Epithelial cell of proximal tubule (primary cell): Measurements from ENCODE around the gene PRR20G. TPM values are rescaled to one million over a fixed set of nuclear protein-coding genes. Genes with fewer than 3 reads are reported as not detected.
"Not testable (repeated sequence)": the region's sequence is repeated elsewhere in the genome, so short reads cannot be mapped to it uniquely, and the experiment has no call there.

Experiments used
- DNase-seq: peaks from one replicate; pipeline ENCODE4 v3.0.0-alpha.2; 2011; ENCODE audit warnings: low read depth
- H3K4me3 ChIP-seq: 2 replicates; pipeline ENCODE4 v1.5.1; 2011; ENCODE audit warnings: low read depth, mild to moderate bottlenecking, low read length
- total RNA-seq: library from RNA; depleted of rRNA; stranded (reverse); fragments of >200 nt; gene quantifications from 2 replicates; pipeline ENCODE4 v1.2.3, GENCODE V29; 2015
- TF ChIP-seq, protein P1 (sequence below): conservative IDR thresholded peaks from 2 replicates; pipeline ENCODE4 v1.5.1; 2012; ENCODE audit warnings: low read depth, mild to moderate bottlenecking, low read length

The PRR20G gene
- total RNA-seq, 1 donor from 2014 or later = not detected

DNA sequence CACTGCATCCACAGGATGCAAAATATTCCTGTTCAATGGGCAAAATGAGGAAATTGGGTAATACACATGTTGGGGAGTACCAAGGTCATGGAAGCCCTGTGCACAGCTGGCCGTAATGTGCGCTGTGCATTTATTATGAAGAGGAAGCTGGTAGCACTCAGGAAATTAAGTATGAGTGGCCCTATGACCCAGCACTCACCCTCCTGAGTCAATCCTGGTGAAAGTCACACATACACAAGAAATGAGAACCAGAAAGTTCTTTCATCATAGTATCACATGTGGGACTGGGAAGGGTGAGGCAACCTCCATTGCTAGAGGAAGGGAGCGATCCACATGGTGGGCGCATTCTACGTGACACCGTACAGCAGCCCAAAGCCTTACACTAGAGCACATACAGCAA is 11.4 kb upstream of the PRR20G start:
- TF ChIP-seq, protein P1, sequence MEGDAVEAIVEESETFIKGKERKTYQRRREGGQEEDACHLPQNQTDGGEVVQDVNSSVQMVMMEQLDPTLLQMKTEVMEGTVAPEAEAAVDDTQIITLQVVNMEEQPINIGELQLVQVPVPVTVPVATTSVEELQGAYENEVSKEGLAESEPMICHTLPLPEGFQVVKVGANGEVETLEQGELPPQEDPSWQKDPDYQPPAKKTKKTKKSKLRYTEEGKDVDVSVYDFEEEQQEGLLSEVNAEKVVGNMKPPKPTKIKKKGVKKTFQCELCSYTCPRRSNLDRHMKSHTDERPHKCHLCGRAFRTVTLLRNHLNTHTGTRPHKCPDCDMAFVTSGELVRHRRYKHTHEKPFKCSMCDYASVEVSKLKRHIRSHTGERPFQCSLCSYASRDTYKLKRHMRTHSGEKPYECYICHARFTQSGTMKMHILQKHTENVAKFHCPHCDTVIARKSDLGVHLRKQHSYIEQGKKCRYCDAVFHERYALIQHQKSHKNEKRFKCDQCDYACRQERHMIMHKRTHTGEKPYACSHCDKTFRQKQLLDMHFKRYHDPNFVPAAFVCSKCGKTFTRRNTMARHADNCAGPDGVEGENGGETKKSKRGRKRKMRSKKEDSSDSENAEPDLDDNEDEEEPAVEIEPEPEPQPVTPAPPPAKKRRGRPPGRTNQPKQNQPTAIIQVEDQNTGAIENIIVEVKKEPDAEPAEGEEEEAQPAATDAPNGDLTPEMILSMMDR = no peak
- no peak overlapping the region for H3K4me3 ChIP-seq
- DNase-seq = no peak

DNA sequence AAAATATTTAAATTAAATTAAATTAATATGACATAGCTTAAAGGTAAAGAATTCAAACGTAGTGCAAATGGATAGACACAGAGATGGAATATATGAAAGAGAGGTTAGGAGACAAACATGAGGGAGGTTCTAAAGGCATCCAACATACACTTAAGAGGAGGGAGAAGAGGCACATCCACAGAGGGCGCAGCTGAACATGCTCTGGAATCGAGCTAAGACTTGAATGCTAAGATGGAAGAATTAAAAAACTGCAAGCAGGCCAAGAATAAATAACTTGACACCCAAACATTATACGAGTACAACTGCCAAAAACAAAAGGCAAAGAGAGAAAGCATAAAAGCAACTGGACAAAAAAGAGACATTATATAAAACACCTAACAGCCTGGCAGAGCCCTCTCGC is 9.1 kb upstream of the PRR20G start:
- TF ChIP-seq, protein P1 = no peak
- DNase-seq = no peak
- no peak overlapping the region for H3K4me3 ChIP-seq

DNA sequence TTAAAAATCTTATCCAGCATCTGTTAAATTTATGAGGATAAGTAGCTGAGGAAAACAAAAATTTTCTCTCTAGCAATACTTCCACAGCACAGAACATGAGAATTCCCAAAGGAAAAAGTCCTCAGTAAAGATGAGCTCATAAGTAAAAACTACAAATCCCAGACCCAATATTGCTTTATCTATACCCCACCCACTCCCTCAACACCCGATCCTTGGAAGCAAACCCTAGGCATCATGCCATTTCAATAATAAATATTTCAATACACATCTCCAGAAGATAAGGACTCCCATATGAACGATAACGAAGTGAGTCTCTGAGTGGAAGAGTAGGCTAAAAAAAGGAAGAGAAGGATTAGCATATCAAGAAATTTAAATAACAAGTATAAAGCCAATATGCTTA is 8.3 kb upstream of the PRR20G start:
- no peak for DNase-seq
- H3K4me3 ChIP-seq = no peak overlapping the region
- TF ChIP-seq, protein P1 = no peak

DNA sequence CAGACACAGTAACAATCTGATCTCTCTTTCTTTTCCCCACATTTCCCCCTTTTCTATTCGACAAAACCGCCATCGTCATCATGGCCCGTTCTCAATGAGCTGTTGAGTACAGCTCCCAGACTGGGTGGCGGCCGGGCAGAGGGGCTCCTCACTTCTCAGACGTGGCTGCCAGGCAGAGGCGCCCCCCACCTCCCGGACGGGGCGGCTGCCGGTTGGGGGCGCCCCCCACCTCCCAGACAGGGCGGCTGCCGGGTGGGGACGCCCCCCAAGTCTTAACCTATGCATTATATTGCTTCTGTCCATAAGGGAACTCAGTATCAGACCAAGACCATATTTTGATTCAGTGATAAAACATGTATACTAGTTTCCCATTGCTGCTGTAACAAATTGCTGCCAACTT is 5.8 kb upstream of the PRR20G start:
- not testable (repeated sequence) for DNase-seq, H3K4me3 ChIP-seq

DNA sequence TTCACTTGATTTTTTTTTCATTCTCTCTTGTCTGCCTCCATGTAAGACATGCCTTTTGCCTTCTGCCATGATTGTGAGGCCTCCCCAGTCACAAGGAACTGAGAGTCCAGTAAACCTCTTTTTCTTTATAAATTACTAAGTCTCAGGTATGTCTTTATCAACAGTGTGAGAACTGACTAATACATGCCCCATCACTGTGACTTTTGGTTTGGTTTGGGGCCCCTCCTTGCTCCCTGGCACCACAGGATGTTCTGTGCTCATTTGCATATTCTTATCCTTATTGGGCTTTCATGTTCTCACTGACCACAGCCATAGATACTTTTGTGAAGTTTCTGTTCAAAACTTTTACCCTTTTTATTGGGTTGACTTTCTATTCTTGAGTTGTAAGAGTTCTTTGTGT is 3.8 kb upstream of the PRR20G start:
- DNase-seq = no peak
- H3K4me3 ChIP-seq = no peak overlapping the region
- TF ChIP-seq, protein P1 = no peak

DNA sequence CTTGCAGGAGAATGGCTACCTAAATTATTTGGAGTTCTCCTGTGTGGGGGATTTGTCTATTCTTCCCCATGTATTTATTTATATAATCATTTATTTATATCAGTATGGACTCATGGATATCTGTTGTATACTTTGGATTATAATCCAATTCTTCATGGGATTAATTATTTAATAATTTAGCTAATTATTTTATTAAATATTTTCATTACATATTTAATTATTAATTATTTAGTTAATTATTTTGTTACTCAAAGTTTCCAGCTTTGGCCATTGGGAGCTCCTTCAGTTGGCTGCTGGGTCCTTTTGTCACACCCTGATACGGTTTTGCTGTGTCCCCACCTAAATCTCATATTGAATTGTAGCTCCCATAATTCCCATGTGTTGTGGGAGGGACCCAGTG is 3.3 kb upstream of the PRR20G start:
- TF ChIP-seq, protein P1 = no peak
- no peak overlapping the region for H3K4me3 ChIP-seq
- no peak for DNase-seq

DNA sequence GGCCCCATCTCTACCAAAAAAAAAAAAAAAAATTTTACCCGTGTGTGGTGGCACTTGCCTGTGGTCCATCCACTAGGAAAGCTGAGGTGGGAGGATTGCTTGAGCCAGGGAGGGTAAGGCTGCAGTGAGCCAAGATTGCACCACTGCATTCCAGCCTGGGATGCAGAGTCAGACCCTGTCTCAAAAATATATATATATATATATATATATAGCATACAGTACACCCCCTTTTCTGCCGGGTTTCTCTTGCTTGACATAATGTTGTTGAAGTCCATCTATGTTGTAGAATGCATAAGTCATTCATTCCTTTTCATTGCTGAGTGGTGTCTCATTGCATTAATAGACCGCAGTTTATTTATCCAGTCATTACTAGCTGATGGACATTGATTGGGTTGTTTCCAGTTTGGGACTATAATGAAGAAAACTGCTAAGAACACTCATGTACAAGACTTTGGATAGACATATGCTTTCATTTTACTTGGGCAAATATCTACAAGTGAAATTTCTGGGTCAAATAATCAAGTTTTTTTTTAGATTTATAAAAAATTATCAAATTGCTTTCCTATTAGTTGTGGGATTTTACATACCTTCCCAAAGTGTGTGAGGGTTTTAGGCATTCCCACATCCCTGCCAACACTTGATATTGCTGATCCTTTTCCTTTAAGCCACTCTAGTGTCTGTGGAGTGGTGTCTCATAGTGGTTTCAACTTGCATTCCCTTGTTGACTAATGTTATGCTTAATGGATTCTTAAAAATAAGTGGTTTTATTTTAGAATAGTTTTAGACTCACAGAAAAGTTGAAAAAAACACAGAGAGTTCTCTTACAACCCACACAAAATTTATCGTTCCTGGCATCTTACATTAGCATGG is 2.1 kb upstream of the PRR20G start:
- no peak for DNase-seq
- no peak overlapping the region for H3K4me3 ChIP-seq
- TF ChIP-seq, protein P1 = no peak
